HEK293 (cell line): ENCODE measurements around the gene ACTR1B.
A peak's percentile ranks its signal among the peaks of the same experiment; 100 is the strongest.

Experiments
- CTCF ChIA-PET: fragments of 350-600 bp; formaldehyde crosslinking; extraction: SDS; loops from one replicate; lab custom pipeline; 2021; ENCODE audit warnings: antibody characterized with exemption; lab: Yijun Ruan, JAX
- POLR2A ChIA-PET: fragments of 300-600 bp; formaldehyde crosslinking; extraction: SDS; loops from one replicate; lab custom pipeline; 2020; ENCODE audit warnings: antibody characterized with exemption, inconsistent platforms; lab: Yijun Ruan, JAX
- H3K27ac ChIP-seq: fragments of 200-500 bp; sonication (Bioruptor generic); 2 replicates; pipeline ENCODE4 v1.5.1; 2014; ENCODE audit warnings: low read depth, low read length, control low read depth, inconsistent platforms; ENCODE audit errors: extremely low read depth
- H3K36me3 ChIP-seq, 2 experiments: fragments of 200-500 bp in 1 of 2; sonication (Bioruptor generic) in 1 of 2; 1 replicate in 1 of 2; 2 replicates in 1 of 2; pipeline ENCODE4 v1.5.1; 2014 to 2017; ENCODE audit warnings: inconsistent platforms in 2 of 2, low read length in 2 of 2; ENCODE audit not compliant: control insufficient read depth in 2 of 2, insufficient read depth in 1 of 2
- H3K4me1 ChIP-seq: fragments of 200-500 bp; sonication (Bioruptor generic); 2 replicates; pipeline ENCODE4 v1.5.1; 2014; ENCODE audit warnings: mild to moderate bottlenecking, low read length, inconsistent platforms; ENCODE audit not compliant: control insufficient read depth, insufficient read depth
- H3K4me3 ChIP-seq: 2 replicates; pipeline ENCODE4 v1.5.1; 2011; ENCODE audit warnings: low read depth, mild to moderate bottlenecking, control low read depth, low read length, moderate library complexity
- H3K9me3 ChIP-seq: fragments of 200-500 bp; sonication (Bioruptor generic); 2 replicates; pipeline ENCODE4 v1.5.1; 2014; ENCODE audit warnings: low read depth, low read length, inconsistent platforms; ENCODE audit not compliant: control insufficient read depth, insufficient read depth
- CTCF ChIP-seq: fragments of 450-650 bp; formaldehyde crosslinking; IDR thresholded peaks from 2 replicates; pipeline ENCODE4 v1.5.1; 2016; ENCODE audit warnings: missing biosample characterization, missing genetic modification characterization
- HIC1 ChIP-seq: fragments of 450-650 bp; formaldehyde crosslinking; IDR thresholded peaks from 2 replicates; pipeline ENCODE4 v1.5.1; 2016; ENCODE audit warnings: missing biosample characterization, missing genetic modification characterization
- MEIS1 ChIP-seq: sonication (generic); formaldehyde crosslinking; IDR thresholded peaks from 2 replicates; pipeline ENCODE4 v1.8.1; 2022; ENCODE audit warnings: missing genetic modification reagents, mild to moderate bottlenecking, borderline replicate concordance
- PRDM2 ChIP-seq: fragments of 450-650 bp; formaldehyde crosslinking; IDR thresholded peaks from 2 replicates; pipeline ENCODE4 v1.5.1; 2016; ENCODE audit warnings: missing biosample characterization, missing genetic modification characterization, borderline replicate concordance
- SETDB1 ChIP-seq: IDR thresholded peaks from one replicate; pipeline ENCODE4 v1.6.1; 2017; ENCODE audit warnings: mild to moderate bottlenecking, low read length, moderate library complexity, mixed read lengths; ENCODE audit not compliant: insufficient read length
- TCF7L2 ChIP-seq: IDR thresholded peaks from 2 replicates; pipeline ENCODE4 v1.6.1; 2011; ENCODE audit warnings: low read depth, mild to moderate bottlenecking, inconsistent platforms, low read length, moderate library complexity, borderline replicate concordance
- ZBTB8A ChIP-seq: fragments of 450-650 bp; formaldehyde crosslinking; IDR thresholded peaks from 2 replicates; pipeline ENCODE4 v1.5.1; 2016; ENCODE audit warnings: missing biosample characterization, missing genetic modification characterization
- ZFP41 ChIP-seq: fragments of 450-650 bp; formaldehyde crosslinking; IDR thresholded peaks from 2 replicates; pipeline ENCODE4 v1.5.1; 2016; ENCODE audit warnings: missing biosample characterization, missing genetic modification characterization, borderline replicate concordance
- ZNF202 ChIP-seq: fragments of 450-650 bp; formaldehyde crosslinking; IDR thresholded peaks from 2 replicates; pipeline ENCODE4 v1.5.1; 2016; ENCODE audit warnings: missing biosample characterization, missing genetic modification characterization, borderline replicate concordance
- ZNF280D ChIP-seq: fragments of 450-650 bp; formaldehyde crosslinking; IDR thresholded peaks from 2 replicates; pipeline ENCODE4 v1.5.1; 2016; ENCODE audit warnings: missing biosample characterization, missing genetic modification characterization
- ZNF324 ChIP-seq: fragments of 450-650 bp; formaldehyde crosslinking; IDR thresholded peaks from 2 replicates; pipeline ENCODE4 v1.5.1; 2016; ENCODE audit warnings: missing biosample characterization, missing genetic modification characterization
- ZNF394 ChIP-seq: fragments of 450-650 bp; formaldehyde crosslinking; IDR thresholded peaks from 2 replicates; pipeline ENCODE4 v1.5.1; 2016; ENCODE audit warnings: missing biosample characterization, missing genetic modification characterization, mild to moderate bottlenecking, moderate library complexity, borderline replicate concordance
- ZNF449 ChIP-seq: fragments of 450-650 bp; formaldehyde crosslinking; IDR thresholded peaks from 2 replicates; pipeline ENCODE4 v1.5.1; 2017; ENCODE audit warnings: missing biosample characterization, mild to moderate bottlenecking, missing genetic modification characterization, moderate library complexity
- ZNF510 ChIP-seq: fragments of 450-650 bp; formaldehyde crosslinking; IDR thresholded peaks from 2 replicates; pipeline ENCODE4 v1.5.1; 2018; ENCODE audit warnings: mild to moderate bottlenecking, missing genetic modification characterization, missing biosample characterization; ENCODE audit not compliant: insufficient replicate concordance
- ZNF521 ChIP-seq: fragments of 450-650 bp; formaldehyde crosslinking; IDR thresholded peaks from 2 replicates; pipeline ENCODE4 v1.5.1; 2017; ENCODE audit warnings: missing biosample characterization, mild to moderate bottlenecking, missing genetic modification characterization
- ZNF626 ChIP-seq: fragments of 450-650 bp; sonication (Bioruptor Pico); formaldehyde crosslinking; IDR thresholded peaks from 2 replicates; pipeline ENCODE4 v1.5.1; 2018; ENCODE audit warnings: missing biosample characterization, missing genetic modification characterization, inconsistent platforms
- ZNF654 ChIP-seq: fragments of 450-650 bp; formaldehyde crosslinking; IDR thresholded peaks from 2 replicates; pipeline ENCODE4 v1.5.1; 2016; ENCODE audit warnings: low read depth, missing biosample characterization, missing genetic modification characterization
- ZNF660 ChIP-seq: fragments of 450-650 bp; IDR thresholded peaks from 2 replicates; pipeline ENCODE4 v1.5.1; 2018; ENCODE audit warnings: missing biosample characterization, mild to moderate bottlenecking, missing genetic modification characterization
- ZNF792 ChIP-seq: fragments of 450-650 bp; formaldehyde crosslinking; IDR thresholded peaks from 2 replicates; pipeline ENCODE4 v1.5.1; 2016; ENCODE audit warnings: missing biosample characterization, missing genetic modification characterization

ACTR1B gene

GRCh38 chr2:97697252-97698235 lies 33.7 kb upstream of the ACTR1B start (continued):
- no peak for TF ChIP-seq TCF7L2
- peak; percentile 60; the same call in 1 of the 2 replicates for TF ChIP-seq ZNF660 (tag by site-specific recombination)
- no peak for TF ChIP-seq ZNF202
- peak; percentile 67 for TF ChIP-seq CTCF
- TF ChIP-seq ZNF654 (tag by site-specific recombination) = peak; percentile 81
- no peak for TF ChIP-seq ZNF626 (tag by site-specific recombination)

- CTCF ChIA-PET = interaction anchor here (1.0 to 7.4 kb wide), 5 partner anchors 13 to 105 kb away, joined by 3 to 130 read pairs (median 14); partner anchors contain the start of genes ACTR1B and ANKRD36B
- H3K4me3 ChIP-seq = no peak overlapping the region
- POLR2A ChIA-PET = interaction anchor here (0.7 to 1.8 kb wide), 3 partner anchors 14 to 105 kb away, joined by 3 to 6 read pairs (median 3); partner anchors contain the start of gene COX5B
- no peak overlapping the region for H3K27ac ChIP-seq
- no peaks in the 10 kb centered on the region for H3K36me3 ChIP-seq
- no peaks in the 10 kb centered on the region for H3K4me1 ChIP-seq
- H3K9me3 ChIP-seq = no peaks in the 10 kb centered on the region
- TF ChIP-seq ZNF324 (tag by site-specific recombination) (no peak), HIC1 (tag by site-specific recombination) (no peak), ZNF280D (tag by site-specific recombination) (no peak), ZNF792 (tag by site-specific recombination) (no peak), ZNF394 (tag by site-specific recombination) (no peak), MEIS1 (CRISPR knock-in tag) (no peak), ZBTB8A (tag by site-specific recombination) (no peak), ZNF449 (no peak), ZNF521 (no peak), SETDB1 (no peak), PRDM2 (tag by site-specific recombination) (no peak), ZNF510 (no peak), ZFP41 (tag by site-specific recombination) (no peak)
Measured at GRCh38 chr2:97695744-97696143, 31.9 kb upstream of the ACTR1B start.
